ENCODE results near the gene POLR2H.

POLR2H gene

DNA sequence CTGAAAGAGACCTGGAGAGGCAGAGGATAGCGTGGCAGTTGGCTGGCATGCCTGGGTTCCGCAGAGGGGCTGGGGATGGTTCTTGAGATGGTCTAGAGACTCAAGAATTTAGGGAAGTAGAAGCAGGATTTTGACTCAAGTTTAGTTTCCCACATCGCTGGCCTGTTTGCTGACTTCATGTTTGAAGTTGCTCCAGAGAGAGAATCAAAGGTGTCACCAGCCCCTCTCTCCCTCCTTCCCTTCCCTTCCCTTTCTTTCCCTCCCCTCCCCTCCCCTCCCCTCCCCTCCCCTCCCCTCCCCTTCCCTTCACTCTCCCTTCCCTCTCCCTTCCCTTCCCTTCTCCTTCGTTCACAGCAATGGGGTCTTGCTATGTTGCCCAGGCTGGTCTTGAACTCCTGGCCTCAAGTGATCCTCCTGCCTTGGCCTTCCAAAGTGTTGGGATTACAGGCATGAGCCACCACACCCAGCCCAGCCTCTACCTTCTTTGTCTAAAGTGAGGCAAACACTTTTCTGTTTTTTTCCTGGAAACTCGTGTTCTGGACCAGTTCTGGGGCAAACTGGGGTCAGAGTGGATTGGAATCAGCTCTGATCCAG is 28.5 kb downstream of the POLR2H start:
- no peak for FAIRE-seq

DNA sequence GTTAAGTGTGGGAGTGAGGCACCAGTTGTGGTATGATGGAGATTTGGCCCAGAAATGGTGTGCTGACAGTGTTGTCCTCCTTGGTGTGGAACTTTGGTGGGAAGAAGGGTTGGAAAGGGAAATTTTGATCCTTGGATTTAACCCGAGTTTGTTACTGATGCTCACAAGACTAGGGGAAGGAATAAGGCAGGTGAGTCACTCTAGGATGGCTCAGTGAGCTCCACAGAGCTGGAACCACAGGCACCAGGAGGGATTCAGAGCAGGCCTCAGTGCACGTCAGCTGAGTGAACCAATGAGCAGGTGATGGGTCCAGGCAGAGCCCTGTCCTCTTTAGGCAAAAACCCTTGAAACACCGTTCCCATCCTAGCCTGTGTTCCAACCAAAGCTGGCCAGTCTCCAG is 29.8 kb downstream of the POLR2H start:
- no peak for FAIRE-seq

DNA sequence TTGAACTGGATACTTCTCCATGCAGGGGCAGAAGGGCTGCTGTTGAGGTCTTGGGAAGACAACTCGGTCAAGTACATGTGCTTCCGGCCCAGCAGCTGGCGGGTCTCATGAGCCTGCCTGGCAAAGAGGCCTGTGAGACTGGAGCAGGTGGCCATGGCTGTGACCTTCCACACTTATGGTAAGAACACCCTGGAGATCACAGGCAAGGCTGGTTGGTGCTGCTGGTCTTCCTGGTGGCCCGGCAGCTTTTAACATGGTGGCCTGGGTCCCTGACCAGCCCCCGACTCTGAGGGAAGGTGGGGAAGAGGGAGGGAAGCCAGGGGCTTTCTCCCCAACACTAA is 33.8 kb downstream of the POLR2H start:
- FAIRE-seq: no peak

DNA sequence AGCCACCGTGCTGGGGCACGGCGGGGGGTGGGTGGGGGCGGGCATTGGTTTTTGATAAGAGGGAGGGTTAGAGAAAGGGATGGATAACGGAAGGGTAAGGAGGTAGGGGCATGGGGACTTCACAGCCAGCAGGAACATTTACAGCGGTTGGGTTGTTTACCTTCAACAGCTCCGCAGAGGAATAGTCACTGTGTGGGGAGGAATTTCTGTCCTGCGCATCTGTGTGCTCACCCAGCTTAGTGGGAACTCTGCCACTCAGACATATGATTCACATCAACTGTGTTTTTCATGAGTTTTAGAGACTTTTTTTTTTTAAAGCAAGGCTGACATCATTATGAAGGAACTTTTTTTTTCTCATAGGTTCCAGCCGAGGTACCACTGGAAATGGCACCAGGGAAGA is 37.9 kb downstream of the POLR2H start:
- FAIRE-seq: no peak

DNA sequence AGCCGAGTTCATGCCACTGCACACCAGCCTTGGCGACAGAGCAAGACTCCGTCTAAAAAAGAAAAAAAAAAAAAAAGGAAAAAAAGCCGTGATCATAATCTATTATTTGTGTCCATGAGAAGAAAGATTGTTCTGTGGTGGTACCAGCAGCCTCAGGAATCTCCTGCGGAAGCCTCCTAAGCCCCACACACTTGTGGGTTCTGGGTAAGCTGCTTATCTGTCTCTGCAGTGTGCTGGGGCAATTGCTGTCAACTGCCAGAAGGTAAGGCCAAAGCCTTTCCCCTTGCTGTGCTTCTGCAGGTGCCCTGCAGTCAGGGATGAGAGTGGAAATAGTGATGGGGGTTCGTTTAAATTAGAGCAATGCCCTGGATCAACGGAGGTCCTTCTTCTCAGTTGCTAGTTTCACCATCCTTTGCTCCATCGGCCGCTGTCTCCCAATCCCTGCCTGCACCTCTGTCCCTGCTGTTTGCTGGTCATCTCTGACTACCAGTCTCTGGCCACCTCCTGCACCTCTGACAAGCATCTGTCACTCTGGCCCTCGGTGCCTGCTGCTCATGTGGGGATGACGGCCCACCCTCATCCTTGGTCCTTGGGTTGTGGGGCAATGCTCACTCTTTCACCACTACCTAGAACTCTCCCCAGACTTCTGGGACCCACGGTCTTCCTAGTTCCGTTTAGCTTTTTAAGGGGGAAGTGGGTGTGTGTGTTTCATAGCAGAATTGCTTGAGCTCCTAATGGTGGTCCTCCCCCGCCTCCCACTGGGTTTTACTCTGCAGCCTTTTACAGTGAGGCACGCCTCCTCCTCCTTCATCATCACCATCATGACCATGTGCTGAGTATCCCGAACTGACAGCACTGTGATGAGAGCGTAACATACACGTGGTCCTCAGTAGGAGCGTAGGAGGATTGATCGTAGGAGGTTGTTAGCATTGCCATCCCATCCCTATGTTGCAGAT is 43.8 kb downstream of the POLR2H start:
- FAIRE-seq: no peak

DNA sequence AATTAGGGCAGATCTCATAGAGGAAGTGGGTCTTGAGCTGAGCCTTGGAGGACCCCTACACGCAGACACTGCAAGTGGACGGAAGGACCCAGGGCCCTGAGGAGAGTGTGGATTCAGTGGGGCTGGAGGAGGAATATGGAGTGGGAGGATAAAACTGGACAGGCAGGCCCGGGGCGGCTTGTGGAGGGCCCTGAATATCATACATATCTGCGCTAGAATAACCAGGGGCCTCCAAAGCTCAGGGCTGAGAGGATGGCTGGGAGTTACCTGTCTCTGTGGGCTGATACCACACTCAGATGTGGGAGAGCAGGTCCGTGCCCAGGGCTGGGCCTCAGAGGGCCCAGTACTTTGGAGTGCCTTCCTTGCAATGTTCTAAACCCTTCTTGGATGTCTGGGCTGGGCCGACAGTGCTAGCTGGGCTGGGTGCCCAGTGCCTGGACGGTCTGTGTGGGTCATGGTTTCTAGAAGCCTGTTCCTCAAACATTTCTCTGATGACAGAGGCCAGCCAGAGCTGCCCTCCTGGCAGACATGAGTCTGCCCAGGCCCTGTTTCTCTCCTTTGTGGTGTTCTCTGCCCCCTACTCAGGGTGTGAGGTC is 47.9 kb downstream of the POLR2H start:
- FAIRE-seq: no peak

DNA sequence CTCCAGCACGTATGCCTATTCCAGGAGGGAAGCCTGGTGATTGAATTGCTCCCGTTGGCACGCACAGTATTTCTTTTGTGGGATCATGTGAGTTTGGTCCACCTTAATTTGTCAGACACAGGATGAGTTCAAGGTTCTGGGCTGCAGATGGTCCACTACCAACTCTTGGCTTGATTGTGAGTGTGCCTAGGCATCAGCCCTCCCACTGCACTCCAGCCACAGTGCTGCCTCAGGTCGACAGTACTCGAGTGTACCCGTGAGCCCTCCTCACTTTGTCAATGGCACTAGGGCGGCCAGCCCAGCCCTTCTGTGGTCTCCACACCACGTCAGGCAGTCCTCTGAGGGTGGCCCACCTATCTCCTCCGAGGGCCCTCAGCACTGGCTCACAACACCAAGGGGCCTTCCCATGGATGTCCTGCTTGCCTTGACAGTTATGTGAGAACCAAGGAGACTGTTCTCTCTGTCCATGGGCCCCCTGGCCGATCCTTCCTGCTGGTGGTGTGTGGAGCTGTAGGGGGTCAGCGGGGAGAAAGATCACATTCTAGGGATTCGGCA is 48.5 kb downstream of the POLR2H start:
- FAIRE-seq: no peak

DNA sequence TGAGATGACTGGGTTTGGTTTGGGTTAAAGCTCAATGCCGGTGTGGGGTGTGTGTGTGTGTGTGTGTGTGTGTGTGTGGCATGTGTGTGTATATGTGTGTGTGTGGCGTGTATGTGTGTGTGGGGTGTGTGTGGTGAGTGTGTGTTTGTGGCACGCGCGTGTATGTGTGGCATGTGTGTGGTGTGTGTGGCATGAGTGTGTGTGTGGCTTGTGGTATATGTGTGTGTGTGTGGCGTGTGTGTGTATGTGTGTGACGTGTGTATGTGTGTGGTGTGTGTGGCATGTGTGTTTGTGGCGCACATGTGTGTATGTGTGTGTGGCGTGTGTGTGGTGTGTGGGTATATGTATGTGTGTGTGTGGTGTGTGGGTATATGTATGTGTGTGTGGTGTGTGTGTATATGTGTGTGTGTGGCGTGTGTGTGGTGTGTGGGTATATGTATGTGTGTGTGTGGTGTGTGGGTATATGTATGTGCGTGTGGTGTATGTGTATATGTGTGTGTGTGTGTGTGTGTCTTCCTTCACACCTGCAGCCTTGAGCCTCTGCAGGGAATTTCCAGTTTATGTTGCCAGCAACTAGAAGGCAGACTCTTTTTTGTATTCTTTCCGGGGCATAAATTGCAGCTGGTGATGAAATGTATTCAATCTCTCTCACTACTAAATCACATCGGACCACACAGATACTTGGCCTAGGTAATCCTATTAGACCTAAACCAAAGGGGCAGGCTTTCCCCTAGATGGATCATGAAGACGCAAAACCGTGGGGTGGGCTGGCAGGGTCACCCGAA is 53.1 kb downstream of the POLR2H start:
- no peak for FAIRE-seq

DNA sequence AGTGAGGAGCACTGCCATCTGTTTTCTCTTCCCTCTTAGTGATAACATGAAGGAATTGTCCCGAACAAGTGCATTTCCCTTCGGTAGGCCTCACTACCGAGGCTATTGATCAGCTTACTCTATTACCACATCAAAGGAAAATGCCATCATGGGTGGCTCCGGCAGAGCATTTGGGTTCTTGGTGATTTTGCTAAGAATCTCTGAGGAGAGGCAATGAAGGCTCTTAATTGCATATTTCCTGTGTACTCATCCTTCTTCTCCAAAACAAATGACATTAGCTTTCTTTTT is 53.6 kb downstream of the POLR2H start:
- no peak for FAIRE-seq

DNA sequence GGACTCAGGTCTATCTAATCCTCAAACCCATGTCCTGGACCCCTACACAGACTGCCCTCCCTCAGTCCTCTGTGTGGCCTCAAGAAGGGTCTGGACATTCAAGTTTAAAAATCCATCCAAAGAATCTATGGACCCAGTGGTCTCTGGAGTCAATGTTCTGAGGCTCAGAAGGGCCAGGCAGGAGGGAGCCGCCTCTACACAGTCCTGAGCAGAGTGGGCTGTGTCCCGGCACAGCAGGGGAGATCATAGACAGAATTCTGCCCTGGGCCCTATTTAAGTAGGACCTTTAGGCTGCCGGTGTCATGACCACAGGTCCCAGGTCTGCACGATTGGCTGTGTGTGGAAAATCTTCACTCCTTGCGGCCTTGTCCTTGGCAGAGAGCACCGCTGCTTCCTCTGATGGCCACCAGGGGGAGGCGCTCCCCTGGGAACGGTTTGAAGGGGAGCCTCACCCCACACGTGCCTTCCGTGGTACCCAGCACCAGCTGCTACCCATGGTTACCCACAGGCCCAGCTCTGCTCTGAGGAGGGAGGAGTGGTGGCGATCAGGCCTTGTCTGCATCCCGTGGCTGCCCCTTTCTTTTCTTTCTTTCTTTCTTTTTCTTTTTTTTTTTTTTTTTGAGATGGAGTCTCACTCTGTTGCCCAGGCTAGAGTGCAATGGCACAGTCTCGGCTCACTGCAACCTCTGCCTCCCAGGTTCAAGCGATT is 56.3 kb downstream of the POLR2H start:
- FAIRE-seq: no peak

Measured in TTC549 (cell line).